A549 (cell line): ENCODE data around the gene TMED5.

Experiments used
- CEBPB ChIP-seq, 2 experiments: fragments of >200 bp in 1 of 2; sonication (Bioruptor Twin) in 1 of 2; formaldehyde crosslinking in 1 of 2; IDR thresholded peaks; 2 replicates each; pipeline ENCODE4 v1.6.1; 2012 to 2016
- CHD2 ChIP-seq: fragments of 150-350 bp; IDR thresholded peaks from 2 replicates; pipeline ENCODE4 v1.6.1; 2014; ENCODE audit warnings: low read length; ENCODE audit not compliant: partially characterized antibody
- EP300 ChIP-seq, 2 experiments: fragments of >200 bp; sonication (Bioruptor Twin); formaldehyde crosslinking; IDR thresholded peaks; 2 replicates in 1 of 2; 3 replicates in 1 of 2; pipeline ENCODE4 v1.6.1; 2016 to 2017
- ESRRA ChIP-seq: fragments of 150-350 bp; IDR thresholded peaks from 2 replicates; pipeline ENCODE4 v1.6.1; 2014; ENCODE audit warnings: mild to moderate bottlenecking, low read length, borderline replicate concordance
- FOSB ChIP-seq: fragments of 250-450 bp; sonication (Bioruptor Pico); IDR thresholded peaks from 2 replicates; pipeline ENCODE4 v1.5.0; 2020; ENCODE audit warnings: mild to moderate bottlenecking, moderate library complexity
- HDAC2 ChIP-seq: fragments of 200-600 bp; sonication (generic); IDR thresholded peaks from 2 replicates; pipeline ENCODE4 v1.6.1; 2016
- JUNB ChIP-seq: fragments of >200 bp; sonication (Bioruptor Twin); formaldehyde crosslinking; IDR thresholded peaks from 2 replicates; pipeline ENCODE4 v1.6.1; 2016
- KDM1A ChIP-seq: fragments of 200-600 bp; sonication (generic); IDR thresholded peaks from 2 replicates; pipeline ENCODE4 v1.6.1; 2016; ENCODE audit warnings: low read depth, mild to moderate bottlenecking
- MYC ChIP-seq: IDR thresholded peaks from 2 replicates; pipeline ENCODE4 v1.6.1; 2012; ENCODE audit warnings: mild to moderate bottlenecking, inconsistent platforms, low read length, improper control_type of control experiment, borderline replicate concordance
- POLR2A ChIP-seq: IDR thresholded peaks from 2 replicates; pipeline ENCODE4 v1.6.1; 2012; ENCODE audit warnings: mild to moderate bottlenecking, low read length
- SREBF2 ChIP-seq: fragments of 450-650 bp; IDR thresholded peaks from 2 replicates; pipeline ENCODE4 v1.6.1; 2014; ENCODE audit warnings: mild to moderate bottlenecking, moderate library complexity
- TFCP2L1 ChIP-seq: fragments of 250-450 bp; sonication (Bioruptor Pico); IDR thresholded peaks from 2 replicates; pipeline ENCODE4 v1.5.0; 2021; ENCODE audit warnings: mild to moderate bottlenecking
- TF ChIP-seq, protein P1 (sequence below): fragments of >200 bp; sonication (Bioruptor Twin); formaldehyde crosslinking; IDR thresholded peaks from 3 replicates; pipeline ENCODE4 v1.5.1; 2016
- TF ChIP-seq, protein P2 (sequence below): fragments of 150-350 bp; IDR thresholded peaks from 2 replicates; pipeline ENCODE4 v1.6.1; 2014; ENCODE audit warnings: low read depth, mild to moderate bottlenecking, low read length

- no peak for TF ChIP-seq EP300 (IDR thresholded peaks at IDR 0.05)
- TF ChIP-seq, protein P1, sequence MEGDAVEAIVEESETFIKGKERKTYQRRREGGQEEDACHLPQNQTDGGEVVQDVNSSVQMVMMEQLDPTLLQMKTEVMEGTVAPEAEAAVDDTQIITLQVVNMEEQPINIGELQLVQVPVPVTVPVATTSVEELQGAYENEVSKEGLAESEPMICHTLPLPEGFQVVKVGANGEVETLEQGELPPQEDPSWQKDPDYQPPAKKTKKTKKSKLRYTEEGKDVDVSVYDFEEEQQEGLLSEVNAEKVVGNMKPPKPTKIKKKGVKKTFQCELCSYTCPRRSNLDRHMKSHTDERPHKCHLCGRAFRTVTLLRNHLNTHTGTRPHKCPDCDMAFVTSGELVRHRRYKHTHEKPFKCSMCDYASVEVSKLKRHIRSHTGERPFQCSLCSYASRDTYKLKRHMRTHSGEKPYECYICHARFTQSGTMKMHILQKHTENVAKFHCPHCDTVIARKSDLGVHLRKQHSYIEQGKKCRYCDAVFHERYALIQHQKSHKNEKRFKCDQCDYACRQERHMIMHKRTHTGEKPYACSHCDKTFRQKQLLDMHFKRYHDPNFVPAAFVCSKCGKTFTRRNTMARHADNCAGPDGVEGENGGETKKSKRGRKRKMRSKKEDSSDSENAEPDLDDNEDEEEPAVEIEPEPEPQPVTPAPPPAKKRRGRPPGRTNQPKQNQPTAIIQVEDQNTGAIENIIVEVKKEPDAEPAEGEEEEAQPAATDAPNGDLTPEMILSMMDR, result no peak
- TF ChIP-seq, protein P2, sequence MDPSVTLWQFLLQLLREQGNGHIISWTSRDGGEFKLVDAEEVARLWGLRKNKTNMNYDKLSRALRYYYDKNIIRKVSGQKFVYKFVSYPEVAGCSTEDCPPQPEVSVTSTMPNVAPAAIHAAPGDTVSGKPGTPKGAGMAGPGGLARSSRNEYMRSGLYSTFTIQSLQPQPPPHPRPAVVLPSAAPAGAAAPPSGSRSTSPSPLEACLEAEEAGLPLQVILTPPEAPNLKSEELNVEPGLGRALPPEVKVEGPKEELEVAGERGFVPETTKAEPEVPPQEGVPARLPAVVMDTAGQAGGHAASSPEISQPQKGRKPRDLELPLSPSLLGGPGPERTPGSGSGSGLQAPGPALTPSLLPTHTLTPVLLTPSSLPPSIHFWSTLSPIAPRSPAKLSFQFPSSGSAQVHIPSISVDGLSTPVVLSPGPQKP, result no peak
- no peak for TF ChIP-seq FOSB
- no peak for TF ChIP-seq TFCP2L1 (CRISPR knock-in tag)
- TF ChIP-seq SREBF2, result no peak
- TF ChIP-seq MYC, result no peak
- no peak for TF ChIP-seq CEBPB (IDR thresholded peaks at IDR 0.05)
- TF ChIP-seq HDAC2, result no peak
- no peak for TF ChIP-seq POLR2A
- TF ChIP-seq ESRRA, result no peak
- no peak for TF ChIP-seq CHD2
- TF ChIP-seq JUNB, result no peak
- TF ChIP-seq KDM1A, result no peak
Measured at GRCh38 chr1:93136445-93136844, 43.8 kb downstream of the TMED5 start.
